AG09319 (cell line): ENCODE data around the gene SEMA5B.

Source experiments
- DNase-seq: peaks from one replicate; pipeline ENCODE4 v3.0.0-alpha.2; 2010; ENCODE audit warnings: low read depth; ENCODE audit errors: extremely low read depth
- TF ChIP-seq, protein P1 (sequence below): IDR thresholded peaks from 2 replicates; pipeline ENCODE4 v1.5.1; 2011; ENCODE audit warnings: low read depth, mild to moderate bottlenecking, inconsistent platforms, low read length, moderate library complexity

SEMA5B gene

DNA sequence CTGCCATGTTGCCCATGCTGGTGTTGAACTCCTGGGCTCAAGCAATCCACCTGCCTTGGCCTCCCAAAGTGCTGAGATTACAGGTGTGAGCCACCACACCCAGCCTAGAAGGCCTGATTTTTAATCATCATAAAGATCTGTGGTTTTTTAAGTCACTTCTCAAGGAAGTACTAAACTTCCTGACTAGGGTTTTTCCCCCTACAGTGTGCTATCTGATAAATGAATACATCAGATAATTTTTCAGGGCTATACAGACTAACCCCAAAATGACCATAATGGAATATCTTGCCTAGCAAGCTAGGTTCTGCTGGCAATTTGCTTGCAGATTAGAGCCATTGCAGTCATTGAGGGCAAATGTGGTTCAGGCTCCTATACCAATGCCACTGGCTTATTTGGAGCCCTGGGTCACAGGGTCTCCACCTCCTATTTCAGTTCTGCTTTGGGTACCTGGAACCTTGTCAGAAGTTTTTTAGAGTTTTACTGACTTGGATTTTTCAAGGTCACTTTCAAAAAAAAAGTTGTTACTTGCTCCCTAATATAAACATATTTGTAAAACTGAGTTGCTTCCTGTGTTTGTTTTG lies 151.9 kb downstream of the SEMA5B start:
- TF ChIP-seq, protein P1, sequence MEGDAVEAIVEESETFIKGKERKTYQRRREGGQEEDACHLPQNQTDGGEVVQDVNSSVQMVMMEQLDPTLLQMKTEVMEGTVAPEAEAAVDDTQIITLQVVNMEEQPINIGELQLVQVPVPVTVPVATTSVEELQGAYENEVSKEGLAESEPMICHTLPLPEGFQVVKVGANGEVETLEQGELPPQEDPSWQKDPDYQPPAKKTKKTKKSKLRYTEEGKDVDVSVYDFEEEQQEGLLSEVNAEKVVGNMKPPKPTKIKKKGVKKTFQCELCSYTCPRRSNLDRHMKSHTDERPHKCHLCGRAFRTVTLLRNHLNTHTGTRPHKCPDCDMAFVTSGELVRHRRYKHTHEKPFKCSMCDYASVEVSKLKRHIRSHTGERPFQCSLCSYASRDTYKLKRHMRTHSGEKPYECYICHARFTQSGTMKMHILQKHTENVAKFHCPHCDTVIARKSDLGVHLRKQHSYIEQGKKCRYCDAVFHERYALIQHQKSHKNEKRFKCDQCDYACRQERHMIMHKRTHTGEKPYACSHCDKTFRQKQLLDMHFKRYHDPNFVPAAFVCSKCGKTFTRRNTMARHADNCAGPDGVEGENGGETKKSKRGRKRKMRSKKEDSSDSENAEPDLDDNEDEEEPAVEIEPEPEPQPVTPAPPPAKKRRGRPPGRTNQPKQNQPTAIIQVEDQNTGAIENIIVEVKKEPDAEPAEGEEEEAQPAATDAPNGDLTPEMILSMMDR: no peak
- DNase-seq: no peak

DNA sequence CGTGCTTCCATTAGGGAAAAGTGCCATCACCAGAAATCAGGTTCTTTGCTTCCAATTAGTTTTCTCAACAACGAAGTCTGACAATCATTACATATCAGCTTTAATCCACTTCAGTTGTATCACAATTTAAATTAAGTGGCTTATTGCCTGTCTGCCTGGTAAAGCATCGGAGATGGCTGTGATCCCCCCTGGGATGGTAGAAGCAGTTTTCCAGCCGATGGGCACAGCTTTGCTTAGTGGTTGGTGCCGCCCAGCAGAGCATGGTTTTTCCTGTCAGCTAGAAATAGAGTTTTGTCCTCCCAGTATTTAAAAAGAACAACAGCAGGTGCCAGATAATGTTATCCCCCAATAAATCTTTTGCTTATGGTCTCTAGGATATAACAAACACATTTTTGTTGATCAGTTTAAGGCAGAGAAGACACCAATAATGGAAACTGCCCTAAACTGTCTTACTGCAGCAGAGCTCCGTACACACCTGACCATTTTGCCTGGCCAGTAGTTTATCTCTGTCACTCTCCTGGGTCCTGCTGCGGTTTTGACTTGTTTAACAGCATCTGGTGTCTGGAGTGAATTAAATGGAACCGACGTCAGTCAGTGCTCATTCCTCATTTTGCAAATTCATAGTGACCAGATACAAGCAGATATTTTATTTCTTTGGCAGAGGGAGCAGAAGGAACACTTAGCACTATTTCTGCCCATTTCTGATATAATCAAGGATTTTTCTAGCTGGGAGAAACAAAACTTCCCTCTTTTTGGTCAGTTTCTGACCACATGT lies 153.6 kb downstream of the SEMA5B start:
- no peak for DNase-seq

GRCh38 chr3:122868322-122868721 lies 159.2 kb downstream of the SEMA5B start:
- no peak for DNase-seq
- TF ChIP-seq, protein P1: no peak

More for the DNA sequence above, 153.6 kb downstream of the SEMA5B start:
- TF ChIP-seq, protein P1: no peak

DNA sequence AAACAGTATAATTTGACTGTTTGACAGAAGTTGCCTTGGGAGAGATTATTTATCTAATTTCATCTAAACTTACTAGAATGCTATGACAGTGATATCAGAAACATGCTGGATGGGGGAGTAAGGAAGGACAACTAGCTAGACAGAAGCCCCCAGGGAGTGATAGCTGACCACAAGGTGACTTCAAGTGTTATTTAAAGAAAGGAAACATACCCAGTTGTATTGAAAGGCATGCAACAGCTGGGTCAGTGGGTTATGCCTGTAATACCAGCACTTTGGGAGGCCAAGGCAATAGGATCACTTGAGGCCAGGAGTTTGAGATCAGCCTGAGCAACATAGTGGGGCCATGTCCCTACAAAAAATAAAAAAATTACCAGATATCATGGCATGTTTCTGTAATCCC lies 163.1 kb downstream of the SEMA5B start:
- TF ChIP-seq, protein P1: no peak
- no peak for DNase-seq

- TF ChIP-seq, protein P1: no peak
These were observed 165.2 kb downstream of the SEMA5B start for GRCh38 chr3:122862381-122862780.

More at GRCh38 chr3:122862381-122862780, 165.2 kb downstream of the SEMA5B start:
- no peak for DNase-seq
